Astrocyte of the cerebellum (primary cell): ENCODE results near the gene BSG.

ENCODE experiments used
- DNase-seq: peaks from one replicate; pipeline ENCODE4 v3.0.0-alpha.2; 2011; ENCODE audit warnings: low read depth
- H3K4me3 ChIP-seq: 2 replicates; pipeline ENCODE4 v1.5.1; 2011; ENCODE audit warnings: mild to moderate bottlenecking, low read depth, low read length, moderate library complexity
- CTCF ChIP-seq: IDR thresholded peaks from 2 replicates; pipeline ENCODE4 v1.5.1; 2012; ENCODE audit warnings: low read length, low read depth, moderate library complexity, mild to moderate bottlenecking; ENCODE audit errors: missing control alignments
- in situ Hi-C: cut with HindIII; loops from 2 replicates; pipeline ENCODE4 v1.10.0; 2017; ENCODE audit warnings: low sequenced_read_pairs

BSG gene

GRCh38 chr19:585551-586110 lies 13.2 kb downstream of the BSG start:
- no peak for TF ChIP-seq CTCF
- DNase-seq, result no peak
- H3K4me3 ChIP-seq, result no peak overlapping the region
- in situ Hi-C loops, result no loop called here

GRCh38 chr19:588093-588740 lies 15.8 kb downstream of the BSG start:
- in situ Hi-C loops, result no loop called here
- no peak overlapping the region for H3K4me3 ChIP-seq
- peak; percentile 55 for DNase-seq
- peak; percentile 71 for TF ChIP-seq CTCF

- in situ Hi-C loops, result no loop called here
- H3K4me3 ChIP-seq, result peak overlapping the region; percentile 16
Observed at GRCh38 chr19:588741-589692, 16.6 kb downstream of the BSG start.

GRCh38 chr19:589693-590395 lies 17.4 kb downstream of the BSG start, which contains the start of gene HCN2:
Gene HCN2, plus strand, starts transcription at chr19:589881. Its CDS starts 65 bp downstream, at chr19:589946.
- no peak for DNase-seq
- no peak for TF ChIP-seq CTCF
- in situ Hi-C loops, result no loop called here
- peak within 1 kb of the TSS; percentile 34 for H3K4me3 ChIP-seq

More at GRCh38 chr19:588741-589692, 16.6 kb downstream of the BSG start:
- no peak for DNase-seq
- TF ChIP-seq CTCF, result no peak

- in situ Hi-C loops, result no loop called here
- TF ChIP-seq CTCF, result no peak
- peak overlapping the region; percentile 34 for H3K4me3 ChIP-seq
- DNase-seq, result no peak
Observed at GRCh38 chr19:590396-590745, 18.0 kb downstream of the BSG start.

- no peak for TF ChIP-seq CTCF
- peak overlapping the region; percentile 34 for H3K4me3 ChIP-seq
- in situ Hi-C loops, result no loop called here
- no peak for DNase-seq
Observed at GRCh38 chr19:590750-591098, 18.3 kb downstream of the BSG start.
